Heart left ventricle (tissue), 16 donors: Measurements from ENCODE around the gene HOXB2. TPM values are rescaled to one million over a fixed set of nuclear protein-coding genes. Genes with fewer than 3 reads are reported as not detected.

Experiments used
- ATAC-seq, 4 donors: fragments of 200-7000 bp; cut with Tn5 transposase; one replicate each; pipeline ENCODE4 v1.9.1; 2020 to 2022; ENCODE audit warnings: moderate library complexity in 4 of 4, mild to moderate bottlenecking in 3 of 4, moderate number of reproducible peaks in 1 of 4
- DNase-seq, 5 donors: peaks; one replicate each; pipeline ENCODE4 v3.0.0-alpha.2; 2020
- H3K27ac ChIP-seq, 12 donors: fragments of 200-600 bp; sonication (generic) in 4 of 12; one replicate each; pipeline versions ENCODE4 v1.5.0 to v1.8.0; 2016 to 2022; ENCODE audit warnings: mild to moderate bottlenecking in 2 of 12
- H3K27me3 ChIP-seq, 9 donors: fragments of 200-600 bp; sonication (generic) in 2 of 9; one replicate each; pipeline versions ENCODE4 v1.5.1 to v1.8.0; 2016 to 2022; ENCODE audit warnings: mild to moderate bottlenecking in 3 of 9
- H3K36me3 ChIP-seq, 9 donors: fragments of 200-600 bp; sonication (generic) in 2 of 9; one replicate each; pipeline versions ENCODE4 v1.5.0 to v1.8.0; 2018 to 2022; ENCODE audit warnings: mild to moderate bottlenecking in 2 of 9
- H3K4me1 ChIP-seq, 12 donors: fragments of 200-600 bp; sonication (generic) in 4 of 12; one replicate each; pipeline versions ENCODE4 v1.5.0 to v1.8.0; 2016 to 2022; ENCODE audit warnings: mild to moderate bottlenecking in 3 of 12
- H3K4me3 ChIP-seq, 12 donors: fragments of 200-600 bp; sonication (generic) in 4 of 12; one replicate each; pipeline versions ENCODE4 v1.5.0 to v1.8.0; 2017 to 2022; ENCODE audit warnings: mild to moderate bottlenecking in 9 of 12, moderate library complexity in 4 of 12
- H3K9me3 ChIP-seq, 12 donors: fragments of 200-600 bp; sonication (generic) in 4 of 12; one replicate each; pipeline versions ENCODE4 v1.5.0 to v1.8.0; 2016 to 2022; ENCODE audit warnings: mild to moderate bottlenecking in 1 of 12
- CTCF ChIP-seq, 12 donors: fragments of 200-600 bp; sonication (generic) in 4 of 12; IDR thresholded peaks; one replicate each; pipeline versions ENCODE4 v1.5.0 to v1.8.0; 2018 to 2022; ENCODE audit warnings: antibody characterized with exemption in 12 of 12, mild to moderate bottlenecking in 5 of 12
- POLR2A ChIP-seq, 2 donors: fragments of 450-650 bp; IDR thresholded peaks; one replicate each; pipeline ENCODE4 v1.6.1; 2017; ENCODE audit warnings: antibody characterized with exemption in 2 of 2, mild to moderate bottlenecking in 2 of 2, moderate library complexity in 2 of 2
- WGBS, 4 donors: extraction: QIAGEN DNeasy Blood & Tissue Kit in 2 of 4; methylation state at CpG; one replicate each; pipeline versions ENCODE4 v1.1.5 to v1.1.7; 2013 to 2018; 5-methylcytosine and 5-hydroxymethylcytosine counted together
- intact Hi-C, 10 donors: fragments of 100-400 bp; cut with DNase I; formaldehyde crosslinking; loops; one replicate each; pipeline versions ENCODE4 v1.11.1 to v1.14.2; 2022
- polyA plus RNA-seq, 2 donors: library from polyadenylated mRNA; stranded (reverse); fragments of 200-250 nt; gene quantifications; one replicate each; pipeline ENCODE4 v1.2.3, GENCODE V29; 2013
- total RNA-seq, 9 donors: library from RNA; depleted of rRNA in 2 of 9; stranded (reverse); fragments of >200 nt in 2 of 9; fragmentation: NEBNext Ultra II Directional in 3 of 9; extraction: Animal tissue kit (Norgen Biotek cat#: 25700) in 3 of 9; gene quantifications; one replicate each; pipeline versions ENCODE4 v1.1.0 to v1.2.4, GENCODE V29; 2016 to 2023
- donor health status: ischemic (EF 13 %, LVEDD 7.1; RV severe dilation, severe dysfunction).
- donor health status: healthy with polysubstance abuse.
- donor health status: DM: no; HTN: yes; CAD: no.
- donor health status: DM: no; HTN: no; CAD: no.
- donor health status: ischemic (EF 25% LVEDD 6.9; RV normal size, moderate dysfunction).
- donor health status: ischemic (EF 25% LVEDD 5.7; RV mildly dilated, moderate dysfunction).
- donor health status: healthy.
- donor health status: DM: yes; HTN: yes; CAD: no.
- donor health status: ischemic (EF 35%, LVEDD 5.7; RV mildly dilated, moderate dysfunction).
- donor health status: nonischemic (EF 11% LVEDD 7.7; RV severe dilation, severe dysfunction).
- donor health status: DM: yes; HTN: yes; CAD: no.
- donor health status: PGD.
- donor health status: ischemic (EF 29% LVEDD 5.4; RV normal size, mild dysfunction).
- donor health status: nonischemic (EF 23%, LVEDD 6.1; RV moderate dilation, normal function).

Gene HOXB2
- total and polyA plus RNA-seq, 11 donors: 0.81 to 6.9 (median 3.0) TPM

- Histone ChIP-seq H3K27ac (peak overlapping the region in 1 of 12 donors; percentile 97), H3K4me1 (peaks cover 0 to 48% (median 15%) of the 10 kb centered on the region in 12 donors), H3K4me3 (no peak overlapping the region), H3K27me3 (peaks cover 61 to 100% (median 96%) of the 10 kb centered on the region in 9 donors), H3K9me3 (no peaks in the 10 kb centered on the region), H3K36me3 (no peaks in the 10 kb centered on the region)
- intact Hi-C loops: no loop called here
- DNase-seq (no peak), ATAC-seq (no peak)
- 47 to 68% (median 54%) methylated on average over 3 of the region's 3 CpGs for WGBS, 4 donors
- no peak for TF ChIP-seq CTCF (IDR thresholded peaks at IDR 0.05)
- no peak for TF ChIP-seq POLR2A (IDR thresholded peaks at IDR 0.05)
Measured at GRCh38 chr17:48583708-48584222, 38.9 kb upstream of the HOXB2 start.

GRCh38 chr17:48582750-48583069, 37.8 kb upstream of the HOXB2 start:
- Histone ChIP-seq H3K4me1 (peaks cover 0 to 49% (median 16%) of the 10 kb centered on the region in 12 donors), H3K9me3 (no peaks in the 10 kb centered on the region), H3K27ac (peak overlapping the region in 8 of 12 donors; percentile 54 to 97 (median 74)), H3K27me3 (peaks cover 65 to 100% (median 95%) of the 10 kb centered on the region in 9 donors), H3K4me3 (peak overlapping the region in 2 of 12 donors; percentile 51), H3K36me3 (no peaks in the 10 kb centered on the region)
- DNase-seq (no peak), ATAC-seq (no peak)
- 34 to 40% (median 36%) methylated on average over 7 of the region's 7 CpGs for WGBS, 4 donors
- intact Hi-C loops: no loop called here
- TF ChIP-seq CTCF (IDR thresholded peaks at IDR 0.05) (no peak), POLR2A (IDR thresholded peaks at IDR 0.05) (no peak)

- peak overlapping the region in 1 of 12 donors; percentile 61 for H3K4me3 ChIP-seq
- WGBS, 4 donors: 13 to 42% (median 32%) methylated on average over 26 of the region's 26 CpGs
Measured at GRCh38 chr17:48579760-48580554, 35.0 kb upstream of the HOXB2 start.

More at GRCh38 chr17:48579760-48580554, 35.0 kb upstream of the HOXB2 start:
- Histone ChIP-seq H3K9me3 (no peaks in the 10 kb centered on the region), H3K27me3 (peaks cover 66 to 100% (median 96%) of the 10 kb centered on the region in 9 donors), H3K27ac (peak overlapping the region in 6 of 12 donors; percentile 27 to 97 (median 62)), H3K36me3 (no peaks in the 10 kb centered on the region), H3K4me1 (peaks cover 0 to 41% (median 7%) of the 10 kb centered on the region in 12 donors)
- ATAC-seq (no peak), DNase-seq (no peak)
- intact Hi-C loops: loop anchor here in 3 of 10 donors (2.0 to 5.0 kb wide), 2 partner anchors 15 to 38 kb away; no protein-coding TSS in a partner anchor
- TF ChIP-seq CTCF (IDR thresholded peaks at IDR 0.05) (no peak), POLR2A (IDR thresholded peaks at IDR 0.05) (no peak)
